ENCODE results near the gene FARS2. TPM values are rescaled to one million over a fixed set of nuclear protein-coding genes. Genes with fewer than 3 reads are reported as not detected.

FARS2 gene
- total RNA-seq, 2 experiments from 2014 or later, result 13.8 to 14.3 TPM

DNA sequence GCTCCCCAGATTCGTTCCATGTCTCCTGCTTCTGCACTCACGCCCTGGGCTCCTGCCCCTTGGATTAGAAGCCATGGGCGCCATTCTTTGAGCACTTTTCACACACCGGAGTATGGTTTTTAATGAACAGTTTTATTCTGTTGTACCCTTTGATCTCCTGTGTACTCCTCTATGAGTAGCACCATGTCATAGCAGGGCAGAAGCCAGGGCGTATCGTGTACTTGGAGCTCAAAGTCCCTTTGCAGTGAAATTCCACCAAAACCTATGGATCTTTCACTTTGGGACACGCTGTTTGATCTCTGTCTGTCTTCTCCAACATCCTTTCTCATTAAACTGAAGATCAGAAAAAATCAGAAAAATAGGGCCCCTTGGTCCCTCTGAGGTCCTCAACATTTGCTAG is 470.1 kb downstream of the FARS2 start:
- CTCF ChIA-PET (ENCODE audit: unreplicated experiment), result no interaction called here
- H3K4me3 ChIP-seq (ENCODE audit: low read depth, low read length, poor library complexity, severe bottlenecking), result no peak overlapping the region
- no peak for DNase-seq (ENCODE audit: low spot score)
- no peaks in the 10 kb centered on the region for H3K9me2 ChIP-seq (ENCODE audit: insufficient read depth, low read length)
- H3K4me1 ChIP-seq (ENCODE audit: insufficient read depth, low read length, poor library complexity, severe bottlenecking), result peaks cover 13% of the 10 kb centered on the region
- H3K36me3 ChIP-seq (ENCODE audit: insufficient read depth, low read length), result no peaks in the 10 kb centered on the region
- no TSS peak for BruUV-seq (replicated peaks)
- TF ChIP-seq CTCF (conservative IDR thresholded peaks at IDR 0.05; ENCODE audit: low read length) (no peak), EZH2phosphoT487 (IDR thresholded peaks at IDR 0.05; ENCODE audit: borderline replicate concordance, low read depth, low read length) (no peak)
- no peak overlapping the region for H3K4me2 ChIP-seq (ENCODE audit: low read length)
- no peak overlapping the region for H2AFZ ChIP-seq (ENCODE audit: low read length)
- H4K20me1 ChIP-seq (ENCODE audit: insufficient read depth, low read length), result no peaks in the 10 kb centered on the region
- no peaks in the 10 kb centered on the region for H3K9me3 ChIP-seq (ENCODE audit: low read length)
- POLR2A ChIA-PET, result no interaction called here
- no peaks in the 10 kb centered on the region for H3K79me2 ChIP-seq (ENCODE audit: insufficient read depth, low read depth, low read length)
- H3K27ac ChIP-seq (ENCODE audit: low read depth, low read length, poor library complexity, severe bottlenecking), result no peak overlapping the region
- intact Hi-C loops (cut with micrococcal nuclease; ENCODE audit: unreplicated experiment), result no loop called here

- CTCF ChIA-PET (ENCODE audit: unreplicated experiment), result no interaction called here
- Histone ChIP-seq H3K27ac (ENCODE audit: low read depth, low read length, poor library complexity, severe bottlenecking) (no peak overlapping the region), H3K4me2 (ENCODE audit: low read length) (no peak overlapping the region), H3K36me3 (ENCODE audit: insufficient read depth, low read length) (no peaks in the 10 kb centered on the region), H4K20me1 (ENCODE audit: insufficient read depth, low read length) (no peaks in the 10 kb centered on the region), H3K4me3 (ENCODE audit: low read depth, low read length, poor library complexity, severe bottlenecking) (no peak overlapping the region), H3K79me2 (ENCODE audit: insufficient read depth, low read depth, low read length) (no peaks in the 10 kb centered on the region), H3K4me1 (ENCODE audit: insufficient read depth, low read length, poor library complexity, severe bottlenecking) (peaks cover 3% of the 10 kb centered on the region), H2AFZ (ENCODE audit: low read length) (no peak overlapping the region), H3K9me2 (ENCODE audit: insufficient read depth, low read length) (no peaks in the 10 kb centered on the region), H3K9me3 (ENCODE audit: low read length) (no peaks in the 10 kb centered on the region)
- POLR2A ChIA-PET, result interaction anchor here (0.6 kb wide), 1 partner anchor 22 kb away, joined by 4 read pairs; no protein-coding TSS in a partner anchor
- TF ChIP-seq CTCF (conservative IDR thresholded peaks at IDR 0.05; ENCODE audit: low read length) (no peak), EZH2phosphoT487 (IDR thresholded peaks at IDR 0.05; ENCODE audit: borderline replicate concordance, low read depth, low read length) (no peak)
- intact Hi-C loops (cut with micrococcal nuclease; ENCODE audit: unreplicated experiment), result no loop called here
- BruUV-seq (replicated peaks), result no TSS peak
- no peak for DNase-seq (ENCODE audit: low spot score)
Measured at GRCh38 chr6:5732496-5732895, 471.2 kb downstream of the FARS2 start.

DNA sequence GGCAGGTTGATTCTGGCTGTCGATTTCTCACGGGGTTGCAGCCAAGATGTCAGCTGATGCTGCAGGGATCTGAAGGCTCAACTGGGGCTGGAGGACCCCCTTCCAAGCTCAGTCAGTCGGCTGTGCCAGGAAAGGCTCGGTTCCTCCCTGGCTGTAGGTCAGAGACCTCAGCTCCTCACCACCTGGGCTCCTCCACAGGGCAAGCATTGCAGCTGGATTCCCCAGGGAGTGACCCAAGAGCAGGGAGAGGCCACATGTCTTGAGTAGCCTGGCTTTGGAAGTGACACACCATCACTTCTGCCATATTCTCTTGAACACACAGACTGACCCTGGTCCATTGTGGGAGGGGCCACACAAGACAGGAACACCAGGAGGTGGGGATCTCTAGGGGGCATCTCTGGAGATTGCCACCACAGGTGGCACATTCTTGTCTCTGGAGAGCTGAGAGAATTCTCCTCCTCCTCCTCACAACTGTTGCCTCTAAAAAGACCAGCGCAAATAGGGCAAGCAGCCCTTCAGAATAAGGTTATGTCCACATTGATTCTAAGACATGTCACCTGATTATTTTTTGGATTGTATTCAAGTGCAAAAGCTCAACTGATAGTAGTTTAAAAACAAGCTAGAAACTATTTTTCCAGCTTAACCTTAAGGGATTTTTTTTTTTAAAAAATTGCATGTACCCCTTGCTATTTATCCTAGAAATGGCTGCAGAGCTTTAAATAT is 474.9 kb downstream of the FARS2 start:
- H2AFZ ChIP-seq (ENCODE audit: low read length), result no peak overlapping the region
- TF ChIP-seq CTCF (conservative IDR thresholded peaks at IDR 0.05; ENCODE audit: low read length), result no peak
- TF ChIP-seq EZH2phosphoT487 (IDR thresholded peaks at IDR 0.05; ENCODE audit: borderline replicate concordance, low read depth, low read length), result no peak
- no peak overlapping the region for H3K27ac ChIP-seq (ENCODE audit: low read depth, low read length, poor library complexity, severe bottlenecking)
- H3K4me3 ChIP-seq (ENCODE audit: low read depth, low read length, poor library complexity, severe bottlenecking), result no peak overlapping the region
- no peaks in the 10 kb centered on the region for H3K79me2 ChIP-seq (ENCODE audit: insufficient read depth, low read depth, low read length)
- intact Hi-C loops (cut with micrococcal nuclease; ENCODE audit: unreplicated experiment), result no loop called here
- ChIA-PET POLR2A (interaction anchor here (0.6 kb wide), 1 partner anchor 349 kb away, joined by 3 read pairs; no protein-coding TSS in a partner anchor), CTCF (ENCODE audit: unreplicated experiment) (no interaction called here)
- H3K9me2 ChIP-seq (ENCODE audit: insufficient read depth, low read length), result no peaks in the 10 kb centered on the region
- H4K20me1 ChIP-seq (ENCODE audit: insufficient read depth, low read length), result no peaks in the 10 kb centered on the region
- H3K4me1 ChIP-seq (ENCODE audit: insufficient read depth, low read length, poor library complexity, severe bottlenecking), result no peaks in the 10 kb centered on the region
- H3K9me3 ChIP-seq (ENCODE audit: low read length), result no peaks in the 10 kb centered on the region
- no TSS peak for BruUV-seq (replicated peaks)
- H3K36me3 ChIP-seq (ENCODE audit: insufficient read depth, low read length), result no peaks in the 10 kb centered on the region
- DNase-seq (ENCODE audit: low spot score), result no peak
- no peak overlapping the region for H3K4me2 ChIP-seq (ENCODE audit: low read length)
